ENCODE measurements around the gene GPC5. TPM values are rescaled to one million over a fixed set of nuclear protein-coding genes. Genes with fewer than 3 reads are reported as not detected.

GPC5 gene
- total and polyA plus RNA-seq, 2 of the 8 experiments (the other 6 are each of a cell fraction or from before 2014, with no cell fraction given), result 0.20 to 0.39 TPM

DNA sequence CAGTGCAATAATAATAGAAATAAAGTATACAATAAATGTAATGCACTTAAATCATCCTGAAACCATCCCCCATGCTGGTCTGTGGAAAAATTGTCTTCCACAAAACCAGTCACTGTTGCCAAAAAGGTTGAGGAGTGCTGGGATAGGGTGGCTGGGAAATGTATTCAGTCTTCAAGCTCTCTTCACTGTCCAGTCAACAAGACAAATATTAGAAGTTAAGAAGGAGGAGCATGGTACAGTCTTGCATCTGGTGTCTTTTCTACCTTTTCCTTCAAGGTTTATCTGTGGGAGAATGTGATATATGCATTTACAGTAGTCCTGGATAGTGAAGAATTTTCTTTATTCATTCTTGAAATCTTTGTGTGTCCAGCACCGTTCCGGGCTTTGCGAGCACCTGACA, 203.4 kb downstream of the GPC5 start (continued):
- TF ChIP-seq, protein P1, sequence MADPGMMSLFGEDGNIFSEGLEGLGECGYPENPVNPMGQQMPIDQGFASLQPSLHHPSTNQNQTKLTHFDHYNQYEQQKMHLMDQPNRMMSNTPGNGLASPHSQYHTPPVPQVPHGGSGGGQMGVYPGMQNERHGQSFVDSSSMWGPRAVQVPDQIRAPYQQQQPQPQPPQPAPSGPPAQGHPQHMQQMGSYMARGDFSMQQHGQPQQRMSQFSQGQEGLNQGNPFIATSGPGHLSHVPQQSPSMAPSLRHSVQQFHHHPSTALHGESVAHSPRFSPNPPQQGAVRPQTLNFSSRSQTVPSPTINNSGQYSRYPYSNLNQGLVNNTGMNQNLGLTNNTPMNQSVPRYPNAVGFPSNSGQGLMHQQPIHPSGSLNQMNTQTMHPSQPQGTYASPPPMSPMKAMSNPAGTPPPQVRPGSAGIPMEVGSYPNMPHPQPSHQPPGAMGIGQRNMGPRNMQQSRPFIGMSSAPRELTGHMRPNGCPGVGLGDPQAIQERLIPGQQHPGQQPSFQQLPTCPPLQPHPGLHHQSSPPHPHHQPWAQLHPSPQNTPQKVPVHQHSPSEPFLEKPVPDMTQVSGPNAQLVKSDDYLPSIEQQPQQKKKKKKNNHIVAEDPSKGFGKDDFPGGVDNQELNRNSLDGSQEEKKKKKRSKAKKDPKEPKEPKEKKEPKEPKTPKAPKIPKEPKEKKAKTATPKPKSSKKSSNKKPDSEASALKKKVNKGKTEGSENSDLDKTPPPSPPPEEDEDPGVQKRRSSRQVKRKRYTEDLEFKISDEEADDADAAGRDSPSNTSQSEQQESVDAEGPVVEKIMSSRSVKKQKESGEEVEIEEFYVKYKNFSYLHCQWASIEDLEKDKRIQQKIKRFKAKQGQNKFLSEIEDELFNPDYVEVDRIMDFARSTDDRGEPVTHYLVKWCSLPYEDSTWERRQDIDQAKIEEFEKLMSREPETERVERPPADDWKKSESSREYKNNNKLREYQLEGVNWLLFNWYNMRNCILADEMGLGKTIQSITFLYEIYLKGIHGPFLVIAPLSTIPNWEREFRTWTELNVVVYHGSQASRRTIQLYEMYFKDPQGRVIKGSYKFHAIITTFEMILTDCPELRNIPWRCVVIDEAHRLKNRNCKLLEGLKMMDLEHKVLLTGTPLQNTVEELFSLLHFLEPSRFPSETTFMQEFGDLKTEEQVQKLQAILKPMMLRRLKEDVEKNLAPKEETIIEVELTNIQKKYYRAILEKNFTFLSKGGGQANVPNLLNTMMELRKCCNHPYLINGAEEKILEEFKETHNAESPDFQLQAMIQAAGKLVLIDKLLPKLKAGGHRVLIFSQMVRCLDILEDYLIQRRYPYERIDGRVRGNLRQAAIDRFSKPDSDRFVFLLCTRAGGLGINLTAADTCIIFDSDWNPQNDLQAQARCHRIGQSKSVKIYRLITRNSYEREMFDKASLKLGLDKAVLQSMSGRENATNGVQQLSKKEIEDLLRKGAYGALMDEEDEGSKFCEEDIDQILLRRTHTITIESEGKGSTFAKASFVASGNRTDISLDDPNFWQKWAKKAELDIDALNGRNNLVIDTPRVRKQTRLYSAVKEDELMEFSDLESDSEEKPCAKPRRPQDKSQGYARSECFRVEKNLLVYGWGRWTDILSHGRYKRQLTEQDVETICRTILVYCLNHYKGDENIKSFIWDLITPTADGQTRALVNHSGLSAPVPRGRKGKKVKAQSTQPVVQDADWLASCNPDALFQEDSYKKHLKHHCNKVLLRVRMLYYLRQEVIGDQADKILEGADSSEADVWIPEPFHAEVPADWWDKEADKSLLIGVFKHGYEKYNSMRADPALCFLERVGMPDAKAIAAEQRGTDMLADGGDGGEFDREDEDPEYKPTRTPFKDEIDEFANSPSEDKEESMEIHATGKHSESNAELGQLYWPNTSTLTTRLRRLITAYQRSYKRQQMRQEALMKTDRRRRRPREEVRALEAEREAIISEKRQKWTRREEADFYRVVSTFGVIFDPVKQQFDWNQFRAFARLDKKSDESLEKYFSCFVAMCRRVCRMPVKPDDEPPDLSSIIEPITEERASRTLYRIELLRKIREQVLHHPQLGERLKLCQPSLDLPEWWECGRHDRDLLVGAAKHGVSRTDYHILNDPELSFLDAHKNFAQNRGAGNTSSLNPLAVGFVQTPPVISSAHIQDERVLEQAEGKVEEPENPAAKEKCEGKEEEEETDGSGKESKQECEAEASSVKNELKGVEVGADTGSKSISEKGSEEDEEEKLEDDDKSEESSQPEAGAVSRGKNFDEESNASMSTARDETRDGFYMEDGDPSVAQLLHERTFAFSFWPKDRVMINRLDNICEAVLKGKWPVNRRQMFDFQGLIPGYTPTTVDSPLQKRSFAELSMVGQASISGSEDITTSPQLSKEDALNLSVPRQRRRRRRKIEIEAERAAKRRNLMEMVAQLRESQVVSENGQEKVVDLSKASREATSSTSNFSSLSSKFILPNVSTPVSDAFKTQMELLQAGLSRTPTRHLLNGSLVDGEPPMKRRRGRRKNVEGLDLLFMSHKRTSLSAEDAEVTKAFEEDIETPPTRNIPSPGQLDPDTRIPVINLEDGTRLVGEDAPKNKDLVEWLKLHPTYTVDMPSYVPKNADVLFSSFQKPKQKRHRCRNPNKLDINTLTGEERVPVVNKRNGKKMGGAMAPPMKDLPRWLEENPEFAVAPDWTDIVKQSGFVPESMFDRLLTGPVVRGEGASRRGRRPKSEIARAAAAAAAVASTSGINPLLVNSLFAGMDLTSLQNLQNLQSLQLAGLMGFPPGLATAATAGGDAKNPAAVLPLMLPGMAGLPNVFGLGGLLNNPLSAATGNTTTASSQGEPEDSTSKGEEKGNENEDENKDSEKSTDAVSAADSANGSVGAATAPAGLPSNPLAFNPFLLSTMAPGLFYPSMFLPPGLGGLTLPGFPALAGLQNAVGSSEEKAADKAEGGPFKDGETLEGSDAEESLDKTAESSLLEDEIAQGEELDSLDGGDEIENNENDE (IDR thresholded peaks at IDR 0.05; ENCODE audit: insufficient replicate concordance, low read length), result no peak
- TF ChIP-seq TAF1 (IDR thresholded peaks at IDR 0.05; ENCODE audit: low read depth, low read length), result no peak
- TF ChIP-seq USF2 (IDR thresholded peaks at IDR 0.05; ENCODE audit: low read length), result no peak
- TF ChIP-seq POLR2A (IDR thresholded peaks at IDR 0.05; ENCODE audit: control extremely low read depth in 1 of 2, low read depth in 2 of 2, low read length in 2 of 2), result no peak
- no peak for TF ChIP-seq KDM4A (IDR thresholded peaks at IDR 0.05; ENCODE audit: low read depth, low read length, severe bottlenecking)
- TF ChIP-seq RAD21 (IDR thresholded peaks at IDR 0.05 in 1 of 2, conservative IDR thresholded peaks at IDR 0.05 in 1 of 2; ENCODE audit: low read depth in 2 of 2, low read length in 2 of 2), result no peak
- TF ChIP-seq RNF2 (IDR thresholded peaks at IDR 0.05; ENCODE audit: borderline replicate concordance, low read depth, low read length, missing control alignments, poor library complexity, severe bottlenecking), result no peak
- no peak for TF ChIP-seq YY1 (IDR thresholded peaks at IDR 0.05; ENCODE audit: low read depth, low read length)
- TF ChIP-seq MAFK (IDR thresholded peaks at IDR 0.05; ENCODE audit: low read depth, low read length), result no peak
- no peak for TF ChIP-seq TCF12 (IDR thresholded peaks at IDR 0.05; ENCODE audit: low read depth, low read length)

Data from H1 (cell line).